ENCODE data around the gene BAIAP3.

Gene BAIAP3

DNA sequence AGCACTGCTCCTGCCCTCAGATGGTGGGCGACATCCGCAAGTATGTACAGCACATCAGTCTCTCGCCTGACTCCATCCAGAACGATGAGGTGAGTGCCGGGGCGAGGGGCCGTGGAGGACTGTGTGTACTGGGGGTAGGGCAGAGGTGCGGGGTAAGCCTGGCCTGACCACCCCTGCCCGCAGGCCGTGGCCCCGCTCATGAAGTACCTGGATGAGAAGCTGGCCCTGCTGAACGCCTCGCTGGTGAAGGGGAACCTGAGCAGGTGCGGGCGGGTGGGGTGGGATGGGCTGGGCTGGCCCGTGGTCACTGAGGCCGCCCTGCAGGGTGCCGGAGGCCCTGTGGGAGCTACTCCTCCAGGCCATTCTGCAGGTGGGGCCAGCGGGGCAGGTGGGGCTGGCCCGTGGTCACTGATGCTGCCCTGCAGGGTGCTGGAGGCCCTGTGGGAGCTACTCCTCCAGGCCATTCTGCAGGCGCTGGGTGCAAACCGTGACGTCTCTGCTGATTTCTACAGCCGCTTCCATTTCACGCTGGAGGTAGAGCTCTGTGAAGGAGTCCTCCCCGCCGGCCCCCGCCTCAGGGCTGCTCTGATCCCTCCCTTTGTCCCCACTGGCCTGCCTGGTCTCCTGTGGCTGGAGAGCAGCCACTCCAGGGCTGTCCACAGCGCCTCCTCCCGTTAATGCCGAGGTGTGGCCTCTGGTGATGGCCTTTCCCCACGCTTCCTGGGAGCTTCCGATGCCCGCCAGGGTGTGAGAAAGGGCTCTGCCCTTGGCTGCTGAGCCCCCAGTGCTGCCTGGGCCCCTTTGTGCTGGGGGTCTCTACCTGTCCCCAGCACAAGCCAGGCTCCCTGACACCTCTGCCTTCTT lies 13.2 kb downstream of the BAIAP3 start:
- DNase-seq (ENCODE audit: low read depth): no peak

DNA sequence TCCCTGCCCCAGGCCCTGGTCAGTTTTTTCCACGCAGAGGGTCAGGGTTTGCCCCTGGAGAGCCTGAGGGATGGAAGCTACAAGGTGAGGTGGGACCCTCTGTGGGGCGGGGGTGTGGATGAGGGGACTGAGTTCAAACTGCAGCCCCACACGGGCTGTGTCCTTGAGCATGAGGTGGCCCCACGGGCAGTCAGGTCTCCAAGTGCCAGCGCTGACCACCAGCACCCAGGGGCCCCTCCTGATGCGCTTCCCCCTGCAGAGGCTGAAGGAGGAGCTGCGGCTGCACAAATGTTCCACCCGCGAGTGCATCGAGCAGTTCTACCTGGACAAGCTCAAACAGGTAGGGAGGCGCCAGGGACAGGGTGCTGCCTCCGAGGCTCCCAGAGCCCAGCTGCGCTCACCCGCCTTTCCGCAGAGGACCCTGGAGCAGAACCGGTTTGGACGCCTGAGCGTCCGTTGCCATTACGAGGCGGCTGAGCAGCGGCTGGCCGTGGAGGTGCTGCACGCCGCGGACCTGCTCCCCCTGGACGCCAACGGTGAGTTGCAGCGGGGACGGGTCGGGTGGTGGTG lies 13.9 kb downstream of the BAIAP3 start:
- DNase-seq (ENCODE audit: low read depth): no peak

DNA sequence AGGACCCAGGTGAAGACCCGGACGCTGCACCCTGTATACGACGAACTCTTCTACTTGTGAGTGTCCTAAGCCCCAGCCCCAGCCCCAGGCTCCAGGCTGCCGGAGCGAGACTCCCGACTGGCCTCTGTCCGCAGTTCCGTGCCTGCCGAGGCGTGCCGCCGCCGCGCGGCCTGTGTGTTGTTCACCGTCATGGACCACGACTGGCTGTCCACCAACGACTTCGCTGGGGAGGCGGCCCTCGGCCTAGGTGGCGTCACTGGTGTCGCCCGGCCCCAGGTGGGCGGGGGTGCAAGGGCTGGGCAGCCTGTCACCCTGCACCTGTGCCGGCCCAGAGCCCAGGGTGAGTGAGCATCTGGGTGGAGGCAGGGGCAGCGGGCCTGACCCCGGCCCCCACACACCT lies 14.5 kb downstream of the BAIAP3 start:
- DNase-seq (ENCODE audit: low read depth): no peak

DNA sequence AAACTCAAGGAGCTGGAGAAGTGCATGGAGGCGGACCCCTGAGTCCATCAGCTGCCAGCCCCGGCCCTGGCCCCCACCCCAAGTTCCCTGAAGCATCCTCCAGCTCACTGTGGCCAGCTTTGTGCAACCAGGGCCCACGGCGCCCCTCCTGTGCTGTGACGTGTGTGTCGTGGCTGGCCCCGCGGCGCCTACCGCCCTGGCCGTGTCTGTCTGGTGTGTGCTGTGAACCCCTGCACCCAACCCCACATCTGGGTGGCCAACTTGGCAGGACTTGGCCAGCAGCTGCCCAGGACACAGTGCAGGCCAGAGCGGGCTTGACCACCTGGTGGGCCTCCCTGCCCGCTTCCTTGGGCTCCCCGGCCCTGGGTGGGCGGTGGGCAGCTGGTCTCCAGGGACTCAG lies 15.0 kb downstream of the BAIAP3 start:
- DNase-seq (ENCODE audit: low read depth): no peak

DNA sequence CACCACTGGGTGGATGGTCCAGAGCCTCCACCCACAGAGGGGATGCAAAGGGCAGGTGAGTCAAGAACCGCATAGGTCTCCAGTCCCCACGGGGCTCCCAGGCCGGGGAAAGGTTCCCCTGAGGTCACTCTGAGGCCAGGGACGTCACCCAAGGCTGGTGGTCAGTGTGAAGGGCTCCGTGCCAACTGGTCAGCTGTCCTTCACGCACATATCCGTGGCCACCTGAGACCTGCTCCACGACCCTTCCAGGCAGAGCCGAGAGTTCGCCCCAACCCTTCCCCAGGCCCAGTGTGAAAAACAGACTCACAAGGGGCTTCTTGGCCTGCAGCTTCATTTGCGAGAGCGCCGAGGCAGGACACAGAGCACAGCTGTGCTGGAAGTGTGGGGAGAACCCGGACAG lies 15.5 kb downstream of the BAIAP3 start:
- no peak for DNase-seq (ENCODE audit: low read depth)

DNA sequence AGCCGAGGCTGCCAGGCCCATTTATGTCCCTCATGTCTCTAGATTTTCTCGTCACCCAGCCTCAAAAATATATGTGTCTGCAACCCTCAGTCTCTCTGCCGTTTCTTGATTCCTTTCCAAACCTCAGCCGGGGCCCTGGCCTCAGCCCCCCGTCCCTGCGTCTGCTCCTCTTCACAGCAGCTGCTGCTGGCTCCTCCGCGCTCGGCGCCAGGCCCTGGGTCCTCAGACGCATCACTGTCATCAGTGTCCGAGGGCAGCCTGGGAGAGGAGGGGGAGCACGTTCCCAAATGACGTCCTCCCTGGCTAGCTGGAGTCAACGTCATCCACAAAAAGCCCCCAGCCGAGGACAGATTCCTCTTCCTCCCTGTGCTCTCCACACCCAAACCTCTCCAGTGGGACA lies 15.9 kb downstream of the BAIAP3 start:
- DNase-seq (ENCODE audit: low read depth): no peak

DNA sequence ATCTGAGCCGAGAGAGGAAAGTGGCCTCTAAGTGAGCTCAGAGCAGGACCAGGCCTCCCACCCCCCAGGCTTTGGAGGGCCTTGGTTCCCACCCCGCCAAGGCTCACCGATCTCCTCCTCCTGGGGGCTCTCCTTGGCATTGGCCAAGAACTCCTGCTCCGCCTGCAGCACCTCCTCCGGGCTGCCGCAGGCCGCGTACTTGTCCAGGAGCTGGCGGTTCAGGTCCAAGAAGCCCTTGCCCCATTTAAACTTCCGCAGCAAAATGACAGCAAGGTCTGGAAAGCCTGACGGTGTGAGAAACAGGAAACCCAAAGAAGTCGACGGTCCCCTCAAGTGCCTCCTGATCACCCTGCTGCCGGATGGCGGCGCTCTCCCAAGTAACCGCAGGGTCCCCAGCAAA lies 16.5 kb downstream of the BAIAP3 start:
- no peak for DNase-seq (ENCODE audit: low read depth)

DNA sequence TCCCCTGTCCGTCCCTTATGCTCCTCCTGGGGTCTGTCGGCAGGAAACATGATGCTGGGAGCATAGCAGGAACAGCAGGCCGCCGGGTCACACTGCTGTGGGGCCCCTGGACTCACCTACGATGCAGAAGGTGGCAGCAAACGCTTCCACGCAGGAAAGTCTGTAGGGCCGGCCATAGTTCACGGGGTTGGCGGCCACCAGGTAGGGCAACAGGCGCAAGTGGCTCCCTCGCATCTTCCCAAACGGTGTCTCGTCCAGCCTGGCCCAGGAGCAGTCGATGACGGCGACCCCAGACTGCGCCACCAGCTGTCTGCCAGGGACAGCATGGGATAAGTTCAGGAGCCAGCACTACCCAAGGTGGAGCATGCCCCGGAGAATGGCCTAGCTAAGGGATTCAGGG lies 17.2 kb downstream of the BAIAP3 start:
- no peak for DNase-seq (ENCODE audit: low read depth)

DNA sequence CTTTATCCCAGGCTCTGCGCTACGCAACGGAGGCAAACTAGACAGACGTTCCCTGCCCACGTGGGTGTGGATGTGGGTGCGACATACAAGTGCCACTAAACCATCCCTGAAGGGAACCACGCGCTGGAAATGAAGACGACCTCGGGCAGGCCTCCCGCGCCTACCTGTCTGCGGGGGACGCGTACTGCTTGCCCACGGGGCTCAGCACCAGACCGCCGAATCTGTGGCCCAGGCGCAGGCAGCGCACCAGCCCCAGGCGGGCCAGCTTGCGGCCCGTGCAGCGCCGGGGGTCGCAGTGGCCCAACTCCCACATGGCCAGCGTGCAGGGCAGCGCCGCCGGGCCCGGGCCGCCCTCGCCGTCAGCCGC lies 17.8 kb downstream of the BAIAP3 start:
- no peak for DNase-seq (ENCODE audit: low read depth)

DNA sequence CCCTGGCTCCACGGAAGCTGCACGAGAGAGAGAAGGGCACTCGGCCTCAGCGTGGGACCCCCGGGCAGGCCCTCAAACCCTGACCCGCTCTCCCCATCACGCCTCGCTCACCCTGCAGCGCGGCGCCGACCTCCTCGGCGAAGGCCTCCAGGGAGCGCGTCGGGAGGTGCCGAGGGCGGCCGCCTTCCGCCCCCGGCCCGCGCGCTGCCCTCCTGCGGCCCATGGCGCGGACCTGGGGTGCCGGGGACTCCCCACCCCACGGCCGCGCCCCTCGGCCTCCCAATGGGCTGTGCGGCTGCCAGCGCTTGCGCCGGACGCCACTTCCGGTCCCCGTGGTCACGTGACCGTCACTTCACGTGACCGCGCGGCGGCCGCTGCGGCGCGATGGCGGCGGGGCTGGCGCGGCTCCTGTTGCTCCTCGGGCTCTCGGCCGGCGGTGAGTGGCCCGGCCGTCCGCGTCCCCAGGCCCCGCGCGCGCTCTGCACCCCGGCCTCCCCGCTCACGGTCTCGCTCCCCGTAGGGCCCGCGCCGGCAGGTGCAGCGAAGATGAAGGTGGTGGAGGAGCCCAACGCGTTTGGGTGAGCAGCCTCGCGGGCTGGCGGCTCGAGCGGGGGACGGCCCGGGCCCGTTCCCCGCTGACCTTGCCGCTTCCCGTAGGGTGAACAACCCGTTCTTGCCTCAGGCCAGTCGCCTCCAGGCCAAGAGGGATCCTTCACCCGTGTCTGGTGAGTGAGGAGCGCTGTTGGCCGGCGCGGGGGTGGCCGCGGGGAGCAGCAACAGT lies 18.3 kb downstream of the BAIAP3 start, which contains the start of the genes GNPTG and TSR3:
Gene GNPTG, plus strand, starts transcription at position 350 of the 781 bp plus-strand sequence. Its CDS starts 35 bp downstream, at position 385.
Gene TSR3, minus strand, starts transcription at position 297 of the 781 bp plus-strand sequence. Its CDS starts 74 bp downstream, at position 223.
- peak; percentile 83 for DNase-seq (ENCODE audit: low read depth)

DNA sequence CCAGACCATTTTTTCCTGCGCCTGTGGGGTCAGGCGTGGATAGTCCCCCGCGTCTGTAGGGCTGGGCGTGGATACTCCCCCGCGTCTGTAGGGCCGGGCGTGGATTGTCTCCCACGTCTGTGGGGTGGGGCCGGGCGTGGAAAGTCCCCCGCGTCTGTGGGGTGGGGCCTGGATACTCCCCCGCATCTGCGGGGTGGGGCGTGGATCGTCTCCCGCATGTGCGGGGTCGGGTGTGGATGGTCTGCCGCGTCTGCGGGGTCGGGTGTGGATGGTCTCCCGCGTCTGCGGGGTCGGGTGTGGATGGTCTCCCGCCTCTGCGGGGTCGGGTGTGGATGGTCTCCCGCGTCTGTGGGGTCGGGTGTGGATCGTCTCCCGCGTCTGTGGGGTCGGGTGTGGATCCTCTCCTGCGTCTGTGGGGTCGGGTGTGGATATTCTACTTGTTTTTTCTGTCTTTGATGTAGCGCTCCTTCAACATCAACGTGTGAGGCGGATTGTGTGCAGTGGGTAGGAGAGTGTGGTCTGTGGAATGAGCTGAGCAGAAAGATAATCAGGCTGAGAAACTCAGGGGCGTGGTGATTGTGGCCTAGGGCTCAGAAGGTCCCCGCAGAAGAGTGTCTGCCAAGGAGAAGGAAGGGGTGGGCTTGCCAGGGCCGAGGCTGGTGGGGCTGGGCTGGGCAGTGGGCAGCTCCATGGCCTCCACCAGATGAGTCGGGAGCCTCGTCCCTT lies 21.5 kb downstream of the BAIAP3 start:
- no peak for DNase-seq (ENCODE audit: low read depth)

DNA sequence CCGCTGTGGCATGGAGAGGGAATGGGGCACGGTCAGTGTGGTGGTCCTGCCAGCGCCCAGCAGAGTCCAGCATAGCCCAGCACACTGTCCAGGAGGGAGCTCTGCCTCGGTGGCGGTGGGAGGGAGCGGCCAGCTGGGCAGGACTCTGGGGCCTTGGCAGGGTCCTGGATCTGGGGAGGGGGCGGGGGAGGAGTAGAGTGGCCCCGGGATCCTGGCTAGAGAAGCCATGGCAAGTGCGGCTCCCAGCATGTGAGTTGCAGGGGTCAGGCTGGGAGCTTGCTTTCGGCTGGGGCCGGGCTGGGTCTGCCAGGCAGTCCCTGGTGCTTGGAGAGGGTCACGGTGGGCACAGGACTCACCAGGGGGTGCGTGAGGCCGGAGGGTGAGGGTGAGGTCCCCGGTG lies 22.1 kb downstream of the BAIAP3 start:
- no peak for DNase-seq (ENCODE audit: low read depth)

DNA sequence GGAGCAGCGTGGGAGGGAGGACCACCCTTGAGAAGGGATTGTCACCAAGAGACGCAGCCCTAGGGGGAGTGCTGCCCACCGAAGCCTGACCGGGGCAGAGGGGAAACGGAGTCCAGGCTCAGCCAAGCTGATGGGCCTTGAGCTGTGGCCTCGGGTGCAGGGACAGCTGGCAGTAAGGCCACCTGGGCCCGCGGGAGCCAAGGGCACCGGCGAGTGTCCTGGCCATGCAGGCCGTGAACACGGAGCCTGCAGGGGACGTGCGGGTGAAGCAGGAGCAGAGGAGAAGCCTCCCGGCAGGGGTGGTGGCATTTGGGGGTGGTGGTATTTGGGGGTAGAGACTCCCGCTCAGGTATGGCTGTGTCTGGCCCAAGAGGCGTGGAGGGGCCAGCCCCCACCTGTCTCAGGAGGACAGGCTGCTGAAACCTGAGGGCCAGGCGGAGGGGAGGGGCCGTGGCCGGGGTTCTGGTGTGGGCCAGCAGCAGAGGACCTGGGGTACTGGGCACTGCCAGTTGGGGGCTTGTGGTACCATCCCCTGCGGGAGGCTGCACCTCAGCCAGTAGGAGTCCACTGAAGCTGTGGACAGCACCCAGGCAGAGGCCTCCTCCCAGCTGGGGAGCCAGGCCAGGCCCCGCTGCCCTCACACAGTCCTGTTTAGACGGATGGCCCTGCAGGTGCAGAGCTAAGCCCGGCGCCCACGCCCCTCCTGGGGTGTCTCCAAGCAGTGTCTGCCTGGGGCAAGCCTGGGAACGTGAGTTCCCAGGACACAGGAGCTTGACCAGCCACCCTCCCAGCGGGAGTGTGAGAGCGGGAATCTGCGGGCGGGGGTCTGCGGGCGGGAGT lies 22.8 kb downstream of the BAIAP3 start:
- DNase-seq (ENCODE audit: low read depth): no peak

DNA sequence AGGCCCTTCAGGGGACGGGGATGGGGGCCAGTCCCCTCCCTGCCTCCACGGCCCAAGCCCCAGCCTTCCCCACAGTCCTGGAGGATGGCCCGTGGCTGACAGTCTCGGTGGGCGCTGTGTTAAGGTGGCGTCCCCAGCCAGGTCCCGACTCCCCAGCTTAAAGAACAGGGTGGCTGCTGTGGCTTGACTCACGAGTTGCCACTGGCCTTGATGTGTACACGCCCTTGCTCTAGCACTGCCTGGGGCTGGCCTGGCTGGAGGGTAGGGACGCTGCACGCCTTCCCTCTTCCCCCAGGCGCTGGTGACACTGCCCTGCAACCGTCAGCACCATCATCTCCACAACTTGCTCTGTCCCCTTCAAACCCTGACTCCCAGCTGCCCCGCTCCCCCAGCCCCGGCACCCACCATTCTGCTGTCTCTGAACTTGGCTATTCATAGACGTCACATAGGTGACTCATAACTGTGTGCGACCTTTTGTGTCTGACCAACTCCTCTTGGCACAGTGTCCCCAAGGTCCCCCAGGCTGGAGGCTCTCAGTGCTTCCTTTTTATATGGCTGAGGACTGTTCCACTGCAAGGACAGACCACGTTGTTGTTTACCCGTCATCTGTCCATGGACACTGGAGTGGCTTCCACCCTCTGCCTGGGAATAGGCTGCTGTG lies 24.6 kb downstream of the BAIAP3 start:
- DNase-seq (ENCODE audit: low read depth): no peak

DNA sequence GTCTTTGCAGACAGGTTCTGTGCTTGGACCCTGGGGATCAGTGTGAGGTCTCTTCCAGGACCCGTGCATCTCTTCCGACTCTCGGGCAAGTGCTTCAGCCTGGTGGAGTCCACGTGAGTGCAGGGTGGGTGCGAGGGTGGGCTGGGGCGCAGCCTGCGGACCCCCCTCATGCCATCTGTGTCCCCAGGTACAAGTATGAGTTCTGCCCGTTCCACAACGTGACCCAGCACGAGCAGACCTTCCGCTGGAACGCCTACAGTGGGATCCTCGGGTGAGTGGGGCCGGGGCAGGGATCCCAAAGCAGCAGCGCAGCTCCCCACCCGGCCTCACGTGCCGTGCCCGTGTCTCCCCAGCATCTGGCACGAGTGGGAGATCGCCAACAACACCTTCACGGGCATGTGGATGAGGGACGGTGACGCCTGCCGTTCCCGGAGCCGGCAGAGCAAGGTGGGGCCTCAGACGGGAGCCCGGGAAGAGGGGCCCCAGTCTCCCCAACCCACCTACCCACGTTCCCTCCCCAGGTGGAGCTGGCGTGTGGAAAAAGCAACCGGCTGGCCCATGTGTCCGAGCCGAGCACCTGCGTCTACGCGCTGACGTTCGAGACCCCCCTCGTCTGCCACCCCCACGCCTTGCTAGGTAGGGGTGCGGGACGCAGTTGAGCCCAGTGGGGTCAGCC lies 28.4 kb downstream of the BAIAP3 start:
- DNase-seq (ENCODE audit: low read depth): no peak

DNA sequence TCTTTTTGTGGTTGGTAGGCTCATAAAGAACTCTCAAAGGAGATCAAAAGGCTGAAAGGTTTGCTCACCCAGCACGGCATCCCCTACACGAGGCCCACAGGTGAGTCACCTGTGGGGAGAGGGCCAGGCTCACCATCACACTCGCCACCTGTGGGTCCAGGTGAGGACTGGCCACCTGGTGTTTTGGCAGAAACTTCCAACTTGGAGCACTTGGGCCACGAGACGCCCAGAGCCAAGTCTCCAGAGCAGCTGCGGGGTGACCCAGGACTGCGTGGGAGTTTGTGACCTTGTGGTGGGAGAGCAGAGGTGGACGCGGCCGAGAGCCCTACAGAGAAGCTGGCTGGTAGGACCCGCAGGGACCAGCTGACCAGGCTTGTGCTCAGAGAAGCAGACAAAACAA lies 29.4 kb downstream of the BAIAP3 start:
- no peak for DNase-seq (ENCODE audit: low read depth)

DNA sequence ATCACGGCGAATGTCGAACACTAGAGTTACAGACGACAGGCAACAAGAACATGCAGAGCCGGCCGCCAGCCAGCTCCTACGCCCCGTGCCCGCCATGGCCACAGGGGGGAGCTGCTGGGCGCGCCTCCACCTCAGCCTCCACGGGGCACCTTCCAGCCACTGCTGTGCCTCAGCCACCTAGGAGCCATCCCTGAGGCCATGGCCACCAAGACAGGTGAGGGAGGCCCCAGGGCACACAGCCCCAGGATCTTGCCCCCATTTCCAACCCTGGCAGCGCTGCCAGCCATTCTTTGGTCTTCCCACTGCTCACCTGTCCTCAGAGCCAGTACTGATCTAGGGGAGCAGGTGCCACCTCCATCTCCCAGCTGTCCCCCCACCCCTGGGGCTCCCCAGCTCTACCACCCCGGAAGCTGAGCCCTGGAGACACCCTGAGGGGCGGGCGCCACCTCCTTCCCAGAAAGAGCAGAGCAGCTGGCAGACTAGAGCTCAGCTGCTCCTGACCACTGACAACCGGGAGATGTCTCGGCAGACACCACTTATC lies 30.1 kb downstream of the BAIAP3 start:
- DNase-seq (ENCODE audit: low read depth): peak; percentile 57

DNA sequence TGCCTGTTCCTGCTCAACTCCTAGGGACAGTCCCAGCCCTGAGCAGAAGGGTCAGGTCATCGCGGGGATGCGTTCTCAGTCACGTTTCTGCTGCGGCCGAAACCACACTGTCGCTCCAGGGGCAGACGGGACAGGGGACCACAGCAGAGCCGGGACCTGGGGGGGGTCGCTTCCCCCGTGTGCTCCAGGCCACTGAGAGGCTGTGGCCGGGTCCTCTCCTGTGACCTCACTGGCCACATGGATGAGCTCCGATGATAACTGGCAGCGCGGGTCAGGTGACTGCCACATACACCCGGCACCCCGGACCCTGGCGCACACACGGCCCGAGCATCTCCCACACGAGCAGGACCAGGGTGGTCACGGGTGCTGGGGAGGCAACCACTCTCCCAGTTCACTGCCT lies 31.1 kb downstream of the BAIAP3 start:
- no peak for DNase-seq (ENCODE audit: low read depth)

DNA sequence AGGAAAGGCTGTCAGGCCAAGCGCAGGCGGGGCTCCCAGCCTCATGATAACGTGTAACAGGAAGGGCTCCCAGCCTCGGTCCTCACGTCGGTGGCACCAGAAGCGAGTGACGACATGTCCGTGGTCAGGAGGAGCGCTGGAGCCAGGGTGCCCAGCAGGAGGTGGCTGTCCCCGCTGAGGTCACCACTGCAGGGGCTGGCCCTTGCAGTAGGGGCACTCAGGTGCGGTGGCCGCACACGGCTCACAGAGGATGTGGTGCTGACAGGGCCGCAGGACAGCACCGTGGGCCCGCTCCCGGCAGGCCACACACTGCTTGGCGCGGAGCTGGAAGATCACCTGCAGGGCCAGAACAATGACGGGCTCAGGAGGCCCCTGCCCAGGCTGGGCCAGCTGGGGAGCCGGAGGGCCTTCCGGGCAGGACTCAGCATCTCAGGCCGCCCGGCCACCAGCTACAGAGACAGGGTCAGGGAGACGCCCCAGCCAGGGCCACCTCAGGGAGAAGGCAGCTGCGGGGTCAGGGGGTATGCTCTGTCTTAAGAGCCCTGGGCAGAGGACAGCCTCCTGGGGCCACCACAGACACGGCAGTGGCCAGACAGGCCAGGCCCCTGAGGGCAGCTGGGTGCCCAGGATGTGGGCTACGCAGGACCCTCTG lies 32.7 kb downstream of the BAIAP3 start:
- no peak for DNase-seq (ENCODE audit: low read depth)
